ENCODE measurements around the gene ZNF438. TPM values are rescaled to one million over a fixed set of nuclear protein-coding genes. Genes with fewer than 3 reads are reported as not detected.
A peak's percentile ranks its signal among the peaks of the same experiment; 100 is the strongest.
"Not testable (repeated sequence)": the region's sequence is repeated elsewhere in the genome, so short reads cannot be mapped to it uniquely, and the experiment has no call there.

ZNF438 gene
- total and polyA plus RNA-seq, 9 donors, result 10.5 to 14.5 (median 12.7) TPM

- H3K27ac ChIP-seq (ENCODE audit: low read length), result no peak overlapping the region
- H3K27me3 ChIP-seq (ENCODE audit: control insufficient read depth, insufficient read depth, low read length), result no peaks in the 10 kb centered on the region
- DNase-seq, result no peak
- no peak overlapping the region for H3K4me3 ChIP-seq (ENCODE audit: low read length)
- no peaks in the 10 kb centered on the region for H3K9me3 ChIP-seq (replicated peaks; ENCODE audit: control insufficient read depth, low read depth, low read length)
- H3K36me3 ChIP-seq (ENCODE audit: control insufficient read depth, insufficient read depth, low read length), result no peaks in the 10 kb centered on the region
- H3K4me1 ChIP-seq (ENCODE audit: control insufficient read depth, insufficient read depth, low read length), result no peaks in the 10 kb centered on the region
These were observed 71.8 kb downstream of the ZNF438 start for GRCh38 chr10:30959836-30960210.

GRCh38 chr10:30949218-30949617 is 82.4 kb downstream of the ZNF438 start:
- not testable (repeated sequence) for H3K9me3 ChIP-seq (replicated peaks; ENCODE audit: control insufficient read depth, low read depth, low read length); H3K4me1 ChIP-seq (ENCODE audit: control insufficient read depth, insufficient read depth, low read length); H3K27me3 ChIP-seq (ENCODE audit: control insufficient read depth, insufficient read depth, low read length); H3K36me3 ChIP-seq (ENCODE audit: control insufficient read depth, insufficient read depth, low read length); H3K4me3 ChIP-seq (ENCODE audit: low read length); DNase-seq; H3K27ac ChIP-seq (ENCODE audit: low read length)
- WGBS (ENCODE audit: insufficient coverage), result no CpG with 5 or more reads among the region's 4 CpGs

GRCh38 chr10:30944005-30944404 is 87.7 kb downstream of the ZNF438 start:
- no CpG with 5 or more reads among the region's 4 CpGs for WGBS (ENCODE audit: insufficient coverage)

GRCh38 chr10:30943451-30943850 is 88.2 kb downstream of the ZNF438 start:
- Histone ChIP-seq H3K4me1 (ENCODE audit: control insufficient read depth, insufficient read depth, low read length) (peaks cover 2% of the 10 kb centered on the region), H3K36me3 (ENCODE audit: control insufficient read depth, insufficient read depth, low read length) (peaks cover 3% of the 10 kb centered on the region), H3K27me3 (ENCODE audit: control insufficient read depth, insufficient read depth, low read length) (no peaks in the 10 kb centered on the region), H3K4me3 (ENCODE audit: low read length) (no peak overlapping the region), H3K9me3 (replicated peaks; ENCODE audit: control insufficient read depth, low read depth, low read length) (peaks cover 5% of the 10 kb centered on the region), H3K27ac (ENCODE audit: low read length) (no peak overlapping the region)
- no peak for DNase-seq

More at GRCh38 chr10:30944005-30944404, 87.7 kb downstream of the ZNF438 start:
- Histone ChIP-seq H3K4me3 (ENCODE audit: low read length) (no peak overlapping the region), H3K27me3 (ENCODE audit: control insufficient read depth, insufficient read depth, low read length) (no peaks in the 10 kb centered on the region), H3K36me3 (ENCODE audit: control insufficient read depth, insufficient read depth, low read length) (peaks cover 3% of the 10 kb centered on the region), H3K9me3 (replicated peaks; ENCODE audit: control insufficient read depth, low read depth, low read length) (peaks cover 5% of the 10 kb centered on the region), H3K27ac (ENCODE audit: low read length) (no peak overlapping the region), H3K4me1 (ENCODE audit: control insufficient read depth, insufficient read depth, low read length) (peaks cover 2% of the 10 kb centered on the region)
- no peak for DNase-seq

- H3K36me3 ChIP-seq (ENCODE audit: control insufficient read depth, insufficient read depth, low read length), result peaks cover 4% of the 10 kb centered on the region
- H3K27me3 ChIP-seq (ENCODE audit: control insufficient read depth, insufficient read depth, low read length), result no peaks in the 10 kb centered on the region
- DNase-seq, result peak; percentile 34
- H3K4me1 ChIP-seq (ENCODE audit: control insufficient read depth, insufficient read depth, low read length), result peaks cover 2% of the 10 kb centered on the region
- no peaks in the 10 kb centered on the region for H3K9me3 ChIP-seq (replicated peaks; ENCODE audit: control insufficient read depth, low read depth, low read length)
- no peak overlapping the region for H3K4me3 ChIP-seq (ENCODE audit: low read length)
- peak overlapping the region; percentile 48 for H3K27ac ChIP-seq (ENCODE audit: low read length)
- 52% methylated on average over 6 of the region's 6 CpGs for WGBS (ENCODE audit: insufficient coverage)
These were observed 91.4 kb downstream of the ZNF438 start for GRCh38 chr10:30940256-30940655.

- Histone ChIP-seq H3K4me3 (ENCODE audit: low read length) (no peak overlapping the region), H3K27me3 (ENCODE audit: control insufficient read depth, insufficient read depth, low read length) (no peaks in the 10 kb centered on the region), H3K27ac (ENCODE audit: low read length) (no peak overlapping the region), H3K36me3 (ENCODE audit: control insufficient read depth, insufficient read depth, low read length) (peaks cover 4% of the 10 kb centered on the region), H3K9me3 (replicated peaks; ENCODE audit: control insufficient read depth, low read depth, low read length) (no peaks in the 10 kb centered on the region), H3K4me1 (ENCODE audit: control insufficient read depth, insufficient read depth, low read length) (peaks cover 2% of the 10 kb centered on the region)
- peak; percentile 29 for DNase-seq
These were observed 91.9 kb downstream of the ZNF438 start for GRCh38 chr10:30939643-30940251.

GRCh38 chr10:30935078-30935477 is 96.6 kb downstream of the ZNF438 start:
- WGBS (ENCODE audit: insufficient coverage), result no CpG with 5 or more reads among the region's 1 CpG
- H3K27me3 ChIP-seq (ENCODE audit: control insufficient read depth, insufficient read depth, low read length), result no peaks in the 10 kb centered on the region
- H3K36me3 ChIP-seq (ENCODE audit: control insufficient read depth, insufficient read depth, low read length), result peaks cover 11% of the 10 kb centered on the region
- no peak overlapping the region for H3K4me3 ChIP-seq (ENCODE audit: low read length)
- H3K27ac ChIP-seq (ENCODE audit: low read length), result no peak overlapping the region
- no peaks in the 10 kb centered on the region for H3K4me1 ChIP-seq (ENCODE audit: control insufficient read depth, insufficient read depth, low read length)
- no peaks in the 10 kb centered on the region for H3K9me3 ChIP-seq (replicated peaks; ENCODE audit: control insufficient read depth, low read depth, low read length)
- DNase-seq, result no peak

GRCh38 chr10:30931094-30931493 is 100.6 kb downstream of the ZNF438 start:
- H3K9me3 ChIP-seq (replicated peaks; ENCODE audit: control insufficient read depth, low read depth, low read length), result no peaks in the 10 kb centered on the region
- no peaks in the 10 kb centered on the region for H3K4me1 ChIP-seq (ENCODE audit: control insufficient read depth, insufficient read depth, low read length)
- H3K27me3 ChIP-seq (ENCODE audit: control insufficient read depth, insufficient read depth, low read length), result no peaks in the 10 kb centered on the region
- no peak overlapping the region for H3K27ac ChIP-seq (ENCODE audit: low read length)
- H3K4me3 ChIP-seq (ENCODE audit: low read length), result no peak overlapping the region
- DNase-seq, result peak; percentile 43
- peaks cover 13% of the 10 kb centered on the region for H3K36me3 ChIP-seq (ENCODE audit: control insufficient read depth, insufficient read depth, low read length)

GRCh38 chr10:30929901-30930520 is 101.7 kb downstream of the ZNF438 start:
- Histone ChIP-seq H3K9me3 (replicated peaks; ENCODE audit: control insufficient read depth, low read depth, low read length) (no peaks in the 10 kb centered on the region), H3K4me1 (ENCODE audit: control insufficient read depth, insufficient read depth, low read length) (no peaks in the 10 kb centered on the region), H3K27ac (ENCODE audit: low read length) (no peak overlapping the region), H3K27me3 (ENCODE audit: control insufficient read depth, insufficient read depth, low read length) (no peaks in the 10 kb centered on the region), H3K4me3 (ENCODE audit: low read length) (no peak overlapping the region), H3K36me3 (ENCODE audit: control insufficient read depth, insufficient read depth, low read length) (peaks cover 11% of the 10 kb centered on the region)
- 100% methylated on average over 10 of the region's 23 CpGs for WGBS (ENCODE audit: insufficient coverage)
- no peak for DNase-seq

GRCh38 chr10:30929311-30929729 is 102.3 kb downstream of the ZNF438 start:
- not testable (repeated sequence) for H3K4me3 ChIP-seq (ENCODE audit: low read length); H3K27me3 ChIP-seq (ENCODE audit: control insufficient read depth, insufficient read depth, low read length); H3K4me1 ChIP-seq (ENCODE audit: control insufficient read depth, insufficient read depth, low read length); H3K27ac ChIP-seq (ENCODE audit: low read length); H3K9me3 ChIP-seq (replicated peaks; ENCODE audit: control insufficient read depth, low read depth, low read length); DNase-seq
- H3K36me3 ChIP-seq (ENCODE audit: control insufficient read depth, insufficient read depth, low read length), result peaks cover 11% of the 10 kb centered on the region
- 75% methylated on average over 10 of the region's 10 CpGs for WGBS (ENCODE audit: insufficient coverage)

- Histone ChIP-seq H3K9me3 (replicated peaks; ENCODE audit: control insufficient read depth, low read depth, low read length) (peaks cover 4% of the 10 kb centered on the region), H3K36me3 (ENCODE audit: control insufficient read depth, insufficient read depth, low read length) (peaks cover 14% of the 10 kb centered on the region), H3K27me3 (ENCODE audit: control insufficient read depth, insufficient read depth, low read length) (no peaks in the 10 kb centered on the region), H3K4me3 (ENCODE audit: low read length) (no peak overlapping the region), H3K27ac (ENCODE audit: low read length) (no peak overlapping the region), H3K4me1 (ENCODE audit: control insufficient read depth, insufficient read depth, low read length) (no peaks in the 10 kb centered on the region)
- DNase-seq, result no peak
- WGBS (ENCODE audit: insufficient coverage), result no CpG with 5 or more reads among the region's 2 CpGs
These were observed 102.9 kb downstream of the ZNF438 start for GRCh38 chr10:30928742-30929141.

Data from muscle of leg (tissue), 11 donors.